ENCODE results near the gene FAM184B.
"Not testable (repeated sequence)": the region's sequence is repeated elsewhere in the genome, so short reads cannot be mapped to it uniquely, and the experiment has no call there.

FAM184B gene

GRCh38 chr4:17684648-17685047, 96.8 kb downstream of the FAM184B start:
- 60% methylated on average over 1 of the region's 4 CpGs; no CpG with 5 or more reads in 1 of the 2 experiments for WGBS, 2 experiments (ENCODE audit: insufficient coverage in 2 of 2)
- H3K36me3 ChIP-seq (ENCODE audit: control insufficient read depth, insufficient read depth, low read length); H3K4me1 ChIP-seq (ENCODE audit: control insufficient read depth, insufficient read depth, low read length, poor library complexity, severe bottlenecking); H3K27ac ChIP-seq (ENCODE audit: low read depth, low read length, severe bottlenecking); H3K4me3 ChIP-seq (ENCODE audit: extremely low read depth, insufficient read depth, low read length, poor library complexity, severe bottlenecking); H3K9me3 ChIP-seq (ENCODE audit: control insufficient read depth, low read length): not testable (repeated sequence)

DNA sequence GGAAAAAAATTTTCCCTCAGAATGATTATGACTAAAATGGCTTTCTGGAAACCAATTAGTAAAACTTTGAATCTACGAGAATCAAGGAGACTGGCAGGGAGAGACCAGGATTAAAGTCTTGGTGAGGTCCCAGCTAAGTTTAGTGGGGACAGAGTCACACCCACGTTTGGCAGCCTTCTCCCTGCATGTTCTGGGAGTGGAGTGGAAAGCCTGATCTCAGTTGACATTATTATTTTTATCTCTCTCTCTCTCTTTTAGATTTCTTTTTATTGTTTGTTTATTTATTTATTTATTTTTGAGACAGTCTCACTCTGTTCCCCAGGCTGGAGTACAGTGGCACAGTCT, 99.2 kb downstream of the FAM184B start:
- Histone ChIP-seq H3K36me3 (ENCODE audit: control insufficient read depth, insufficient read depth, low read length) (no peaks in the 10 kb centered on the region), H3K4me1 (ENCODE audit: control insufficient read depth, insufficient read depth, low read length, poor library complexity, severe bottlenecking) (no peaks in the 10 kb centered on the region), H3K27ac (ENCODE audit: low read depth, low read length, severe bottlenecking) (no peak overlapping the region), H3K9me3 (ENCODE audit: control insufficient read depth, low read length) (no peaks in the 10 kb centered on the region), H3K4me3 (ENCODE audit: extremely low read depth, insufficient read depth, low read length, poor library complexity, severe bottlenecking) (no peak overlapping the region)
- 88% methylated on average over 1 of the region's 2 CpGs; no CpG with 5 or more reads in 1 of the 2 experiments for WGBS, 2 experiments (ENCODE audit: insufficient coverage in 2 of 2)

DNA sequence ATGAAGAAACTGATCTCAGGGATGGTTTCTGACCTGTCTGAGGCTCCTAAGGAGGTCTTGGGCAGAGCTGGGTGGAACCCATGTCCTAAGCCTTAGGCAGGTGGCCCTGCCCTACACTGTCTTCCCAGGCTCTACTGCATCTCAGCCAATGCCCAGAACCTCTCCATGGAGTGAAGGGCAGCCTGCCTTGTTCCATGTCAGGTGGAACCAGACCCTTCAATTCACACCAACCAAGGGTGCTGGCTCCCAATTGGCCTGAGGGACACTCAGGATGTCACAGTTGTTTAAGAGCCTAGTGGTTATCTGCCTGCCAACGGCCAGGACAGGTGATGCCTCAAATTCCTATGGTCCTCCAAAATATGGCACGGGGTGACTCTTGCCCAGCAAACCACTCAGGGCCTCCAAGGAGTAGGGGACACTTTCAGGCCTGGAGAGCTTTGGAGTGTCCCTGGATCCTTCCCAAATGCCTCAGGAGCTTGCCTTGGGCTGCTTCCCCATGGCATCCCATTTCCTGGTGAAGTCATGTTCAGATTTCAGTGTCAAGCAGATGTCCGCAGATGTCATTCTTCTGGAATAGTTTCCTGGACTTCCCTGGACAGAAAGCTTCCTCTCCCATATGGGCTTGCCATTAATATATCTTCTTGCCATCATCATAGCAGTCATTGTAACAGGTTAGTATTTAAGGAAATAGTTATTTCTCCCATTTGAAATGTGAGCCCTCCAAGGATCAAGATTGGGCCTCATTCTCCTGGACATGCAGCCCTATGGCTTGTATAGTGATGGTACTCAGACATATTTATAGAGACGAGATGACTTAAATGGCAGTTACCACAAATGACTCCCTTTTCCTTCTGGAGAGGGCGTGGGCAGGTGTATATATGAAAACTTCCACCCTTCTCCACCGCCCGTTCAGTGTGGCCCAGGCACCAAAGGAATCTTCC, 99.9 kb downstream of the FAM184B start:
- H3K4me3 ChIP-seq (ENCODE audit: extremely low read depth, insufficient read depth, low read length, poor library complexity, severe bottlenecking): no peak overlapping the region
- H3K4me1 ChIP-seq (ENCODE audit: control insufficient read depth, insufficient read depth, low read length, poor library complexity, severe bottlenecking): no peaks in the 10 kb centered on the region
- no peak overlapping the region for H3K27ac ChIP-seq (ENCODE audit: low read depth, low read length, severe bottlenecking)
- 75 to 83% methylated on average over 2 to 3 of the region's 7 CpGs for WGBS, 2 experiments (ENCODE audit: insufficient coverage in 2 of 2)
- no peaks in the 10 kb centered on the region for H3K36me3 ChIP-seq (ENCODE audit: control insufficient read depth, insufficient read depth, low read length)
- H3K9me3 ChIP-seq (ENCODE audit: control insufficient read depth, low read length): no peaks in the 10 kb centered on the region

- Histone ChIP-seq H3K36me3 (ENCODE audit: control insufficient read depth, insufficient read depth, low read length) (no peaks in the 10 kb centered on the region), H3K27ac (ENCODE audit: low read depth, low read length, severe bottlenecking) (no peak overlapping the region), H3K9me3 (ENCODE audit: control insufficient read depth, low read length) (no peaks in the 10 kb centered on the region), H3K4me3 (ENCODE audit: extremely low read depth, insufficient read depth, low read length, poor library complexity, severe bottlenecking) (no peak overlapping the region), H3K4me1 (ENCODE audit: control insufficient read depth, insufficient read depth, low read length, poor library complexity, severe bottlenecking) (no peaks in the 10 kb centered on the region)
- no CpG with 5 or more reads among the region's 5 CpGs for WGBS, 2 experiments (ENCODE audit: insufficient coverage in 2 of 2)
Observed at GRCh38 chr4:17680559-17681280, 100.7 kb downstream of the FAM184B start.

DNA sequence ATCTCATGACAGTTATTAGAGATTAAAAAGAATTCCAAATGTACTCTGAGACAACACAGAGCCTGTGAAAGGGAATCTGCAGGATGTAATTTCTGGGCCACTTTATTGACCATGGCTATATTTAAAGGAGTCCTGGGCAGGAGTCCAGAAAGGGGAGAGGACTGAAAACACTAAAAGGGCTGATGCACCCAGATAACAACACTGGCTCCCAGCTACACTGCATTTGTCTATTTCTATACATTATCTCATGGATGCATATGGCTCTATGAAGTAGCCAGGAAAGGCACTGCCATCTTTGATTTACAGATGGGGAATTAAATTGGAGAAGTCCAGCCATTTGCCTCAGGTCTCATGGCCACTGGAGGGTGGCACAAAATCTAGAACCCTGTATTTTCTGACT, 111.0 kb downstream of the FAM184B start:
- Histone ChIP-seq H3K4me3 (ENCODE audit: extremely low read depth, insufficient read depth, low read length, poor library complexity, severe bottlenecking) (no peak overlapping the region), H3K27ac (ENCODE audit: low read depth, low read length, severe bottlenecking) (no peak overlapping the region), H3K36me3 (ENCODE audit: control insufficient read depth, insufficient read depth, low read length) (no peaks in the 10 kb centered on the region), H3K9me3 (ENCODE audit: control insufficient read depth, low read length) (no peaks in the 10 kb centered on the region), H3K4me1 (ENCODE audit: control insufficient read depth, insufficient read depth, low read length, poor library complexity, severe bottlenecking) (no peaks in the 10 kb centered on the region)

GRCh38 chr4:17667653-17668201, 113.7 kb downstream of the FAM184B start:
- WGBS, 2 experiments (ENCODE audit: insufficient coverage in 2 of 2): 80 to 94% methylated on average over 3 of the region's 3 CpGs
- Histone ChIP-seq H3K4me3 (ENCODE audit: extremely low read depth, insufficient read depth, low read length, poor library complexity, severe bottlenecking) (no peak overlapping the region), H3K4me1 (ENCODE audit: control insufficient read depth, insufficient read depth, low read length, poor library complexity, severe bottlenecking) (no peaks in the 10 kb centered on the region), H3K9me3 (ENCODE audit: control insufficient read depth, low read length) (no peaks in the 10 kb centered on the region), H3K27ac (ENCODE audit: low read depth, low read length, severe bottlenecking) (no peak overlapping the region), H3K36me3 (ENCODE audit: control insufficient read depth, insufficient read depth, low read length) (no peaks in the 10 kb centered on the region)

GRCh38 chr4:17667253-17667652, 114.2 kb downstream of the FAM184B start:
- Histone ChIP-seq H3K27ac (ENCODE audit: low read depth, low read length, severe bottlenecking) (no peak overlapping the region), H3K36me3 (ENCODE audit: control insufficient read depth, insufficient read depth, low read length) (no peaks in the 10 kb centered on the region), H3K4me3 (ENCODE audit: extremely low read depth, insufficient read depth, low read length, poor library complexity, severe bottlenecking) (no peak overlapping the region), H3K4me1 (ENCODE audit: control insufficient read depth, insufficient read depth, low read length, poor library complexity, severe bottlenecking) (no peaks in the 10 kb centered on the region), H3K9me3 (ENCODE audit: control insufficient read depth, low read length) (no peaks in the 10 kb centered on the region)
- 90 to 95% methylated on average over 2 of the region's 3 CpGs for WGBS, 2 experiments (ENCODE audit: insufficient coverage in 2 of 2)

DNA sequence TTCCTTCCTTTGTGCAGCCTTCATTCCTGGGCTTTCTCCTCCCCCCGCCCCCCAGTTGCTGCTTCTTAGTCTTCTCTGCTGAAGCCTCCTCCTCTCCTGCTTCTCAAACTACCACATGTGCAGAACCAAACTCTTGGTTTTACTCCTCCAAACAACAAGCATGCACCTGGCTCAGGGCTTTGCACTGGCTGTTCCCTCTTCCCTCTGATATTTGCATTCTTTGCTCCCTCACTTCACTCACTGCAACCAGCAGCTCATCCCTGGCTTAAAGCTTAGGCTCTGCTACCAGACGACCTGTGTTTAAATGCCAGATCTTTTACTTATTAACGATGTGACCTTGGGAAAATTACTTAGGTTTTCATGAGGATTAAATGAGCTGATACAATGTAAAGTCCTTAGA, 115.6 kb downstream of the FAM184B start:
- H3K4me1 ChIP-seq (ENCODE audit: control insufficient read depth, insufficient read depth, low read length, poor library complexity, severe bottlenecking): no peaks in the 10 kb centered on the region
- no peaks in the 10 kb centered on the region for H3K36me3 ChIP-seq (ENCODE audit: control insufficient read depth, insufficient read depth, low read length)
- 69 to 78% methylated on average over 1 to 2 of the region's 3 CpGs for WGBS, 2 experiments (ENCODE audit: insufficient coverage in 2 of 2)
- no peak overlapping the region for H3K27ac ChIP-seq (ENCODE audit: low read depth, low read length, severe bottlenecking)
- H3K9me3 ChIP-seq (ENCODE audit: control insufficient read depth, low read length): no peaks in the 10 kb centered on the region
- no peak overlapping the region for H3K4me3 ChIP-seq (ENCODE audit: extremely low read depth, insufficient read depth, low read length, poor library complexity, severe bottlenecking)

DNA sequence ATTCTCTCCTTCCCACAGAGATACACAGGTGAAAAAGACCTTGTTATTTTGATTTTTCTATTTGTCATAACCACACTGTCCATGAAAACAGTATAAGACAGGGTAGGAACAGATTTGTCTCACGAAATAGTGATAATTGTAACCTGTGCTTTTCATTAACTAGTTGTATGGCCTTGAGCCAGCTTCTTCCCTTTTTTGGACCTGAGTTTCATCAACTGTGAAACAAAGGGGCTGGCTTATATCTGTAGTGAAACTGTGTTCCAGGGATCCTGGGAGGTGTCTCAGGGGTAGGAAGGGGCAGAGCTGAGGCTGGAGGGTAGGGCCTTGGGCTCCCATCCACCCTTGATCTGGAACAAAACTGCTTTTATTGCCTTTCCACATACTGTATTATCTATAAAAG, 116.1 kb downstream of the FAM184B start:
- no peaks in the 10 kb centered on the region for H3K9me3 ChIP-seq (ENCODE audit: control insufficient read depth, low read length)
- no peaks in the 10 kb centered on the region for H3K4me1 ChIP-seq (ENCODE audit: control insufficient read depth, insufficient read depth, low read length, poor library complexity, severe bottlenecking)
- H3K27ac ChIP-seq (ENCODE audit: low read depth, low read length, severe bottlenecking): no peak overlapping the region
- 67% methylated on average over 1 of the region's 1 CpG; no CpG with 5 or more reads in 1 of the 2 experiments for WGBS, 2 experiments (ENCODE audit: insufficient coverage in 2 of 2)
- no peak overlapping the region for H3K4me3 ChIP-seq (ENCODE audit: extremely low read depth, insufficient read depth, low read length, poor library complexity, severe bottlenecking)
- no peaks in the 10 kb centered on the region for H3K36me3 ChIP-seq (ENCODE audit: control insufficient read depth, insufficient read depth, low read length)

- Histone ChIP-seq H3K36me3 (ENCODE audit: control insufficient read depth, insufficient read depth, low read length) (no peaks in the 10 kb centered on the region), H3K4me3 (ENCODE audit: extremely low read depth, insufficient read depth, low read length, poor library complexity, severe bottlenecking) (no peak overlapping the region)
- 72 to 79% methylated on average over 3 of the region's 4 CpGs for WGBS, 2 experiments (ENCODE audit: insufficient coverage in 2 of 2)
Observed at GRCh38 chr4:17664755-17665154, 116.7 kb downstream of the FAM184B start.

More at GRCh38 chr4:17664755-17665154, 116.7 kb downstream of the FAM184B start:
- H3K9me3 ChIP-seq (ENCODE audit: control insufficient read depth, low read length): no peaks in the 10 kb centered on the region
- no peak overlapping the region for H3K27ac ChIP-seq (ENCODE audit: low read depth, low read length, severe bottlenecking)
- H3K4me1 ChIP-seq (ENCODE audit: control insufficient read depth, insufficient read depth, low read length, poor library complexity, severe bottlenecking): no peaks in the 10 kb centered on the region
